ENCODE measurements around the gene SKIC2. TPM values are rescaled to one million over a fixed set of nuclear protein-coding genes. Genes with fewer than 3 reads are reported as not detected.
A peak's percentile ranks its signal among the peaks of the same experiment; 100 is the strongest.
"Not testable (repeated sequence)": the region's sequence is repeated elsewhere in the genome, so short reads cannot be mapped to it uniquely, and the experiment has no call there.

SKIC2 gene
- total RNA-seq: 30.7 TPM
- long read RNA-seq, transcript SKIV2L-201 (28 exons, 3,894 nt): major isoform, 21 of 41 reads
- long read RNA-seq, partial matches to known transcripts: 12 of 41 reads
- long read RNA-seq, other reads (novel, unspliced or antisense): 8 of 41 reads

GRCh38 chr6:31958741-31959739, at the start of gene SKIC2, which contains the start of gene NELFE:
TSS of gene SKIC2 (plus strand) at chr6:31959175. CDS start at chr6:31959193, 18 bp downstream.
TSS of gene NELFE (minus strand) at chr6:31958971. CDS start at chr6:31958446, 525 bp downstream.
- intact Hi-C loops (cut with DNase I): loop anchor here (1.0 to 10.0 kb wide), 4 partner anchors 14 to 414 kb away; partner anchors contain the start of genes ATP6V1G2, C6orf47, DDX39B and GPANK1
- peak; percentile 99 for ATAC-seq
- peak; percentile 98 for DNase-seq (ENCODE audit: missing footprints)

GRCh38 chr6:31909298-31909697, 49.7 kb upstream of the SKIC2 start:
- not testable (repeated sequence) for DNase-seq (ENCODE audit: missing footprints); ATAC-seq
- intact Hi-C loops (cut with DNase I): loop anchor here (5.0 kb wide), 1 partner anchor 158 kb away; no protein-coding TSS in a partner anchor

GRCh38 chr6:31911826-31912585, 47.0 kb upstream of the SKIC2 start:
- DNase-seq (ENCODE audit: missing footprints) (no peak), ATAC-seq (no peak)
- intact Hi-C loops (cut with DNase I): no loop called here

GRCh38 chr6:31915351-31915750, 43.6 kb upstream of the SKIC2 start:
- DNase-seq (ENCODE audit: missing footprints): no peak
- no peak for ATAC-seq
- intact Hi-C loops (cut with DNase I): no loop called here

- ATAC-seq (no peak), DNase-seq (ENCODE audit: missing footprints) (no peak)
- intact Hi-C loops (cut with DNase I): no loop called here
These were observed 43.2 kb upstream of the SKIC2 start for GRCh38 chr6:31915756-31916155.

GRCh38 chr6:31918069-31918720, 40.8 kb upstream of the SKIC2 start:
- no peak for ATAC-seq
- intact Hi-C loops (cut with DNase I): no loop called here
- DNase-seq (ENCODE audit: missing footprints): no peak

GRCh38 chr6:31919624-31920303, 39.2 kb upstream of the SKIC2 start:
- intact Hi-C loops (cut with DNase I): no loop called here
- ATAC-seq (no peak), DNase-seq (ENCODE audit: missing footprints) (no peak)

GRCh38 chr6:31920811-31921210, 38.2 kb upstream of the SKIC2 start:
- intact Hi-C loops (cut with DNase I): no loop called here
- DNase-seq (ENCODE audit: missing footprints) (no peak), ATAC-seq (no peak)

GRCh38 chr6:31922942-31923341, 36.0 kb upstream of the SKIC2 start:
- intact Hi-C loops (cut with DNase I): no loop called here
- DNase-seq (ENCODE audit: missing footprints): no peak
- no peak for ATAC-seq

GRCh38 chr6:31927242-31927862, 31.6 kb upstream of the SKIC2 start, which contains the start of gene C2:
TSS of gene C2 (plus strand) at chr6:31927717. CDS start at chr6:31927753, 36 bp downstream.
- ATAC-seq: no peak

GRCh38 chr6:31927863-31928671, 30.9 kb upstream of the SKIC2 start:
- intact Hi-C loops (cut with DNase I): no loop called here
- DNase-seq (ENCODE audit: missing footprints): no peak
- ATAC-seq: no peak

More at GRCh38 chr6:31927242-31927862, 31.6 kb upstream of the SKIC2 start, which contains the start of gene C2:
- intact Hi-C loops (cut with DNase I): no loop called here
- DNase-seq (ENCODE audit: missing footprints): no peak

- DNase-seq (ENCODE audit: missing footprints): no peak
- no peak for ATAC-seq
- intact Hi-C loops (cut with DNase I): no loop called here
These were observed 30.4 kb upstream of the SKIC2 start for GRCh38 chr6:31928672-31928939.

- DNase-seq (ENCODE audit: missing footprints) (no peak), ATAC-seq (no peak)
- intact Hi-C loops (cut with DNase I): no loop called here
These were observed 28.0 kb upstream of the SKIC2 start for GRCh38 chr6:31930962-31931361.

- ATAC-seq; DNase-seq (ENCODE audit: missing footprints); intact Hi-C loops (cut with DNase I): not testable (repeated sequence)
These were observed 26.8 kb upstream of the SKIC2 start for GRCh38 chr6:31932137-31932536.

GRCh38 chr6:31933537-31933936, 25.4 kb upstream of the SKIC2 start:
- ATAC-seq: no peak
- DNase-seq (ENCODE audit: missing footprints): no peak
- intact Hi-C loops (cut with DNase I): no loop called here

GRCh38 chr6:31935021-31935420, 24.0 kb upstream of the SKIC2 start:
- intact Hi-C loops (cut with DNase I): no loop called here
- DNase-seq (ENCODE audit: missing footprints): no peak
- no peak for ATAC-seq

GRCh38 chr6:31935823-31936222, 23.2 kb upstream of the SKIC2 start:
- DNase-seq (ENCODE audit: missing footprints): no peak
- intact Hi-C loops (cut with DNase I): no loop called here
- no peak for ATAC-seq
